ENCODE data around the gene OIT3.

The OIT3 gene

DNA sequence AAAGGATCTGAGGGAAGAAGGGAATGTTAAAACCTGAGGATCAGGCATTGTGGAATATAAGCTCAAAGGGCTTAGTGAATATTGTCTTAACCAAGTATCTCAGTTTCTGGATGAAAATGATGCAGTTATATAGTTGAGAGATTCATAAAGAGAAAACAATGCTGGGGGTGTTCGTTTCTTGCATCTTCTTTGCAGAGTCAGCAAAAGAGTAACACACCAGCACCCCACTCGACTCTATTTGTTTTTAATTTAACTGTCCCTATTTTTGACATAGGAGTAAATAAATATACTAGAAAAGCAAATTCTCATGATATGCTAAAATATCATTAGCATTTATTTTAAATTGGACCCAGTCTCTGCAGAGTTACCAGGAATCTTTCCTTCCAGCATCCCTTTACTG is 7.6 kb upstream of the OIT3 start:
- H3K27ac ChIP-seq: no peak overlapping the region
- no peak overlapping the region for H3K4me3 ChIP-seq
- no peak for DNase-seq (ENCODE audit: low spot score)
- TF ChIP-seq, protein P1, sequence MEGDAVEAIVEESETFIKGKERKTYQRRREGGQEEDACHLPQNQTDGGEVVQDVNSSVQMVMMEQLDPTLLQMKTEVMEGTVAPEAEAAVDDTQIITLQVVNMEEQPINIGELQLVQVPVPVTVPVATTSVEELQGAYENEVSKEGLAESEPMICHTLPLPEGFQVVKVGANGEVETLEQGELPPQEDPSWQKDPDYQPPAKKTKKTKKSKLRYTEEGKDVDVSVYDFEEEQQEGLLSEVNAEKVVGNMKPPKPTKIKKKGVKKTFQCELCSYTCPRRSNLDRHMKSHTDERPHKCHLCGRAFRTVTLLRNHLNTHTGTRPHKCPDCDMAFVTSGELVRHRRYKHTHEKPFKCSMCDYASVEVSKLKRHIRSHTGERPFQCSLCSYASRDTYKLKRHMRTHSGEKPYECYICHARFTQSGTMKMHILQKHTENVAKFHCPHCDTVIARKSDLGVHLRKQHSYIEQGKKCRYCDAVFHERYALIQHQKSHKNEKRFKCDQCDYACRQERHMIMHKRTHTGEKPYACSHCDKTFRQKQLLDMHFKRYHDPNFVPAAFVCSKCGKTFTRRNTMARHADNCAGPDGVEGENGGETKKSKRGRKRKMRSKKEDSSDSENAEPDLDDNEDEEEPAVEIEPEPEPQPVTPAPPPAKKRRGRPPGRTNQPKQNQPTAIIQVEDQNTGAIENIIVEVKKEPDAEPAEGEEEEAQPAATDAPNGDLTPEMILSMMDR (IDR thresholded peaks at IDR 0.05): no peak

DNA sequence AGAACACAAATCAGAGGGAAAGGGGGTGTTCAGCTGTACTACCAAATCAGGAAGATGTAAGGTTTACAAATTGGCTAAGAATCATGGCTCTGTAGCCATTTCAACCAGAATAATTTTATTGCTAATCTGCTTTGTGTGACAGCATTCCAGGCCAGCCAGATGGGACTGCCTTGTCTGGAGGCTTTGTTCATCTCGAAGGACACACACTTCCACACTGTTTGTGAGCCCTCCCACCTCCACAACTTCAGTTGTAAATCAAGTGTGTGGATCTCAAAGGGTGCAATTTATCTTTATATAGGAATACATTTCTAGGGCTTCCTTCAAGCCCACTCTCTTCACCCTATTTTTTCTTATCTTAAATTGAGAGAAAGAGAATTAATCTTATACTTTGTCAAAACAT is 6.9 kb upstream of the OIT3 start:
- DNase-seq (ENCODE audit: low spot score): no peak

DNA sequence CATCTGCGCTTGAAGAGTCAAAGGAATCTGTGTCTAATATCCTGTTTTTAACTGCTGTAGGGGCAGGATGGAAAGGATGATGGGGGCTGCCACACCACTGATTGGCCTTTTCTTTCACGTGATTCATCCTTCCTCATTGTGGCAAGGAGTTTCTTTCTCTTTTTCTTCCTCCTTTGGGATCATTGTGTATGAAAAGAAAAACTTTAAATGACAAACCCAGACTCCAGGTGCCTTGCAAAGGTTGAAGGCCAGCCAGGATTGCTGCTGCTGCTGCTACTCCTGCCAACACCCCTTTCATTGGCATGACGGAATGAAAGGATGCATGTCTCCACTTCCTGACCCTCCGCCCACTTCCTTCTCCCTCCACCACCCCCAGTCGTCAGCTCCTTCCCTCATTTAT is 6.5 kb upstream of the OIT3 start:
- DNase-seq (ENCODE audit: low spot score): no peak
- Histone ChIP-seq H3K27ac (no peak overlapping the region), H3K4me3 (no peak overlapping the region)
- TF ChIP-seq, protein P1 (IDR thresholded peaks at IDR 0.05): no peak

More for the DNA sequence above, 6.9 kb upstream of the OIT3 start:
- H3K4me3 ChIP-seq: no peak overlapping the region
- TF ChIP-seq, protein P1 (IDR thresholded peaks at IDR 0.05): no peak
- no peak overlapping the region for H3K27ac ChIP-seq

DNA sequence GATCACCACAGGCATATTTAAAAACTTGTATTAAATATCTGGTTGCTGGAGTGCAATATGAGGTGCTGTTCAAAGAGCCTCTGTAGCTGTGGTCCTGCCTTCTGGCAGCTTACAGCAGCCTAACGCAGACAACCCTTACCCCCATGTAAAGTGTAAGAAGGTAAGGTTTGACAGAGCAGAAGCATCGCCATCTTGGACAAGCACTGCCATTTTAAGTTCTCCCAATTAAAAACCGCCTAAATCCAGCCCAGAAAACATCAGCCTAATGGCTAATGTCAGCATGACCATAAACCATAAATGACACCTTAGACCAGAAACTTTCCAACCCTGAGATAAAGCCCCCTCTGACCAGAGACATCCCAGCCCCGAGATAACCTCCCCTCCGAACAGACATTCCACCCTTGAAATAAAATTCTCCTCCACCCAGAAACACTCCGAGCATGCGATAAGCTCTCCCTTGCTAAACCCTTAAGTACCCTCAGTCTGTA is 5.3 kb upstream of the OIT3 start:
- no peak for DNase-seq (ENCODE audit: low spot score)
- Histone ChIP-seq H3K4me3 (no peak overlapping the region), H3K27ac (no peak overlapping the region)
- TF ChIP-seq, protein P1 (IDR thresholded peaks at IDR 0.05): no peak

DNA sequence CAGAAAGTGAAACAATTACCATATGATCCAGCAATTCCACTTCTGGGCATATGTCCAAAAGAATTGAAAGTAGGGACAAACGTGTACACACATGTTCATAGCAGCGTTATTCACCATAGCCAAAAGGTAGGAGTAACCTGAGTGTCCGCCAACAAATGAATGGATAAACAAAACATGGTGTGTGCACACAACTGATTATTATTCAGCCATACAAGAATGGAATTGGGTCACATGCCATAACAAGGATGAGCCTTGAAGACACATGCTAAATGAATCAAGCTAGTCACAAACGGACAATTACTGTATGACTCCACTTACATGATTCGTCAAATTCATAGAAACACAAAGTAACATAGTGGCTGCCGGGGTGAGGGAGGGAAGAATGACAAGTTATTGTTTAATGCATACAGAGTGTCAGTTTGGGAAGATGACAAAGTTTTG is 4.1 kb upstream of the OIT3 start:
- TF ChIP-seq, protein P1 (IDR thresholded peaks at IDR 0.05): no peak
- Histone ChIP-seq H3K4me3 (no peak overlapping the region), H3K27ac (no peak overlapping the region)
- DNase-seq (ENCODE audit: low spot score): no peak

DNA sequence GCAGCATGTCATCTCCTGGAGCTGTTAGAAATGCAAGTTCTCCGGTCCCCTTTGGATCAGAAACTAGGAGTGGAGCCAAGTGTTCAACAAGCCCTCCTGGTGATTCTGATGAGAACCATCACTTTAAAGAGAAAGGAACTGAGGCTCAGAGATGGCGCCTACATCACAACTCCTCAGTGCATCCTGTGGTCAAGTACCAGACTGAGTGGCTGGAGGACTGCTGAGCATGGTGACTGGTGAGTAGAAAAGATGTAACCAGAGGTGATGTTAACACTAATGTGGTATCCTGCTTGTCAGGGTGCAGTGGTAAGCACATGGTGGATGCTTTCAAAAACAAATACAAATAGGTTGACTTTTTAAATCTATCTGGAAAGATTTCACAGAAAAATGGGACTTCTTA is 3.5 kb upstream of the OIT3 start:
- no peak for DNase-seq (ENCODE audit: low spot score)
- no peak overlapping the region for H3K4me3 ChIP-seq
- no peak overlapping the region for H3K27ac ChIP-seq
- TF ChIP-seq, protein P1 (IDR thresholded peaks at IDR 0.05): no peak

DNA sequence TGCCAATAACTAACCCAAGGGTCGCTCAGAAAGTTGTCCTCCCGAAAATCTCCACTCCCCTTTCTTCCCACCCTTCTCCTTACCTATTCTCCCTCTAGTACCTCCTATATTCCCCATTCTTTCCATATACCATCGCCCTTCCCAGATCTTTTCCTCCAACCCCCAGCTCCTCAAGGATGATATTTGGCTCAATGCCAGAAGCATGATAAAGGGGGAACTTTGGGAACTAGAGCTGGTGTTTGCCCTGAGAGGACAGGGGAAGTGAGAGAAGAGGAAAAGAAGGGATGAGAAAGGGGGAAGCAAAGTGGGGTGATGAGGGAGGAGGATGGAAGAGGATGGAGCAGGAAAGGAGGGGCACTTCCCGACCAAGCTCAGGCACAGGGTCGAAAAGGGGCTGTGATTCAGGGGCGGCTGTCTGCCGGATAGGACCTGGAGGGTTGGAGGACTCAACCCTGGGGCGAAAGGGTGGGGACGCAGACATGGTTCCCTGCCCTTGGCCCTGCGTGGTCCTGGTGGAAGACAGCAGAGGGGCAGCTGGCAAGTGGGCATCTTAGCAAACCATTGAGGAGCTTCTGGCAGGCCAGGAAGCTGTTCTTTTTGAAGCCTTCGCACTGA is 1.8 kb downstream of the OIT3 start:
- Histone ChIP-seq H3K4me3 (no peak overlapping the region), H3K27ac (no peak overlapping the region)
- no peak for DNase-seq (ENCODE audit: low spot score)
- TF ChIP-seq, protein P1 (IDR thresholded peaks at IDR 0.05): no peak

All from coronary artery (tissue), 2 donors.